ENCODE measurements around the gene KIF6. TPM values are rescaled to one million over a fixed set of nuclear protein-coding genes. Genes with fewer than 3 reads are reported as not detected.

The KIF6 gene
- polyA plus RNA-seq, 3 donors = not detected

- intact Hi-C loops (cut with micrococcal nuclease) = no loop called here
- Histone ChIP-seq H3K36me3 (replicated peaks in 1 of 2; ENCODE audit: control insufficient read depth in 1 of 2, insufficient read depth in 2 of 2, low read length in 2 of 2) (no peaks in the 10 kb centered on the region), H3K9me3 (replicated peaks in 1 of 2; ENCODE audit: control insufficient read depth in 1 of 2, insufficient read depth in 1 of 2, low read length in 2 of 2) (no peaks in the 10 kb centered on the region), H3K9ac (ENCODE audit: insufficient read depth, low read length, poor library complexity, severe bottlenecking) (no peak overlapping the region), H2AFZ (ENCODE audit: insufficient read depth, low read depth, low read length, poor library complexity, severe bottlenecking) (no peak overlapping the region), H4K20me1 (ENCODE audit: insufficient read depth, low read length) (no peaks in the 10 kb centered on the region), H3K4me3 (replicated peaks in 1 of 3; ENCODE audit: low read depth in 2 of 3, low read length in 3 of 3) (no peak overlapping the region), H3K27me3 (ENCODE audit: control insufficient read depth in 2 of 2, insufficient read depth in 2 of 2, low read length in 2 of 2) (no peaks in the 10 kb centered on the region), H3K27ac (ENCODE audit: low read depth in 1 of 2, low read length in 2 of 2) (no peak overlapping the region), H3K79me2 (ENCODE audit: insufficient read depth, low read length) (no peaks in the 10 kb centered on the region), H3K4me1 (ENCODE audit: control insufficient read depth in 1 of 2, insufficient read depth in 2 of 2, low read length in 2 of 2) (peaks cover 8% of the 10 kb centered on the region in 2 donors), H3K4me2 (replicated peaks; ENCODE audit: extremely low read depth, low read length, poor library complexity, severe bottlenecking) (no peak overlapping the region)
- DNase-seq = no peak
- Mint-ChIP-seq H3K9me3 (peaks cover 0 to 2% (median 0%) of the 10 kb centered on the region in 7 donors), H3K36me3 (no peaks in the 10 kb centered on the region), H3K27me3 (ENCODE audit: low read depth in 3 of 3) (peaks cover 1 to 13% (median 4%) of the 10 kb centered on the region in 3 donors), H3K4me3 (no peak overlapping the region), H3K27ac (peak overlapping the region in 1 of 7 donors; percentile 65), H3K4me1 (peaks cover 21% of the 10 kb centered on the region)
- TF ChIP-seq, protein P1, sequence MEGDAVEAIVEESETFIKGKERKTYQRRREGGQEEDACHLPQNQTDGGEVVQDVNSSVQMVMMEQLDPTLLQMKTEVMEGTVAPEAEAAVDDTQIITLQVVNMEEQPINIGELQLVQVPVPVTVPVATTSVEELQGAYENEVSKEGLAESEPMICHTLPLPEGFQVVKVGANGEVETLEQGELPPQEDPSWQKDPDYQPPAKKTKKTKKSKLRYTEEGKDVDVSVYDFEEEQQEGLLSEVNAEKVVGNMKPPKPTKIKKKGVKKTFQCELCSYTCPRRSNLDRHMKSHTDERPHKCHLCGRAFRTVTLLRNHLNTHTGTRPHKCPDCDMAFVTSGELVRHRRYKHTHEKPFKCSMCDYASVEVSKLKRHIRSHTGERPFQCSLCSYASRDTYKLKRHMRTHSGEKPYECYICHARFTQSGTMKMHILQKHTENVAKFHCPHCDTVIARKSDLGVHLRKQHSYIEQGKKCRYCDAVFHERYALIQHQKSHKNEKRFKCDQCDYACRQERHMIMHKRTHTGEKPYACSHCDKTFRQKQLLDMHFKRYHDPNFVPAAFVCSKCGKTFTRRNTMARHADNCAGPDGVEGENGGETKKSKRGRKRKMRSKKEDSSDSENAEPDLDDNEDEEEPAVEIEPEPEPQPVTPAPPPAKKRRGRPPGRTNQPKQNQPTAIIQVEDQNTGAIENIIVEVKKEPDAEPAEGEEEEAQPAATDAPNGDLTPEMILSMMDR (IDR thresholded peaks at IDR 0.05) = no peak
- 87% methylated on average over 15 of the region's 18 CpGs for WGBS (ENCODE audit: insufficient coverage)
Observed at GRCh38 chr6:39296745-39297640, 428.2 kb downstream of the KIF6 start.

GRCh38 chr6:39295611-39296011, 429.6 kb downstream of the KIF6 start:
- H3K4me1 Mint-ChIP-seq = peaks cover 16% of the 10 kb centered on the region
- no peaks in the 10 kb centered on the region for H3K36me3 Mint-ChIP-seq
- Histone ChIP-seq H3K4me1 (ENCODE audit: control insufficient read depth in 1 of 2, insufficient read depth in 2 of 2, low read length in 2 of 2) (peaks cover 8% of the 10 kb centered on the region in 2 donors), H3K79me2 (ENCODE audit: insufficient read depth, low read length) (no peaks in the 10 kb centered on the region), H3K27me3 (ENCODE audit: control insufficient read depth in 2 of 2, insufficient read depth in 2 of 2, low read length in 2 of 2) (no peaks in the 10 kb centered on the region), H3K9ac (ENCODE audit: insufficient read depth, low read length, poor library complexity, severe bottlenecking) (no peak overlapping the region), H2AFZ (ENCODE audit: insufficient read depth, low read depth, low read length, poor library complexity, severe bottlenecking) (no peak overlapping the region), H3K9me3 (replicated peaks in 1 of 2; ENCODE audit: control insufficient read depth in 1 of 2, insufficient read depth in 1 of 2, low read length in 2 of 2) (no peaks in the 10 kb centered on the region), H3K27ac (ENCODE audit: low read depth in 1 of 2, low read length in 2 of 2) (no peak overlapping the region), H3K4me2 (replicated peaks; ENCODE audit: extremely low read depth, low read length, poor library complexity, severe bottlenecking) (no peak overlapping the region), H4K20me1 (ENCODE audit: insufficient read depth, low read length) (no peaks in the 10 kb centered on the region), H3K4me3 (replicated peaks in 1 of 3; ENCODE audit: low read depth in 2 of 3, low read length in 3 of 3) (no peak overlapping the region), H3K36me3 (replicated peaks in 1 of 2; ENCODE audit: control insufficient read depth in 1 of 2, insufficient read depth in 2 of 2, low read length in 2 of 2) (no peaks in the 10 kb centered on the region)
- H3K27me3 Mint-ChIP-seq (ENCODE audit: low read depth in 3 of 3) = peaks cover 3 to 10% (median 9%) of the 10 kb centered on the region in 3 donors
- TF ChIP-seq, protein P1 (IDR thresholded peaks at IDR 0.05) = no peak
- intact Hi-C loops (cut with micrococcal nuclease) = no loop called here
- H3K9me3 Mint-ChIP-seq = peaks cover 0 to 2% (median 0%) of the 10 kb centered on the region in 7 donors
- H3K27ac Mint-ChIP-seq = peak overlapping the region in 2 of 7 donors; percentile 48 to 67
- H3K4me3 Mint-ChIP-seq = no peak overlapping the region
- WGBS (ENCODE audit: insufficient coverage) = 85% methylated on average over 2 of the region's 5 CpGs
- DNase-seq = no peak

All from CD14-positive monocyte (primary cell).